HG03280 (cell line): ENCODE measurements around the gene STAT5A.
A peak's percentile ranks its signal among the peaks of the same experiment; 100 is the strongest.

ENCODE experiments used
- ATAC-seq: cut with Tn5 transposase; IDR thresholded peaks from one replicate; pipeline ENCODE4 v1.9.1; 2021; ENCODE audit warnings: mild to moderate bottlenecking, moderate library complexity; ENCODE audit not compliant: unreplicated experiment

The STAT5A gene

GRCh38 chr17:42266918-42267766 is 21.2 kb upstream of the STAT5A start:
- no peak for ATAC-seq

GRCh38 chr17:42268236-42268635 is 20.1 kb upstream of the STAT5A start:
- no peak for ATAC-seq

GRCh38 chr17:42270170-42270535 is 18.1 kb upstream of the STAT5A start:
- no peak for ATAC-seq

- ATAC-seq = no peak
These were observed 17.7 kb upstream of the STAT5A start for GRCh38 chr17:42270596-42270995.

- no peak for ATAC-seq
These were observed 17.1 kb upstream of the STAT5A start for GRCh38 chr17:42271006-42271778.

- ATAC-seq = no peak
These were observed 16.6 kb upstream of the STAT5A start for GRCh38 chr17:42271779-42272035.

- no peak for ATAC-seq
These were observed 16.0 kb upstream of the STAT5A start for GRCh38 chr17:42272162-42272907.

GRCh38 chr17:42273474-42274252 is 14.6 kb upstream of the STAT5A start:
- no peak for ATAC-seq

- ATAC-seq = no peak
These were observed 14.1 kb upstream of the STAT5A start for GRCh38 chr17:42274253-42274542.

- ATAC-seq = no peak
These were observed 13.3 kb upstream of the STAT5A start for GRCh38 chr17:42274812-42275526.

- ATAC-seq = peak; percentile 55
These were observed 12.6 kb upstream of the STAT5A start for GRCh38 chr17:42275527-42276358.

- ATAC-seq = peak; percentile 65
These were observed 12.0 kb upstream of the STAT5A start, which contains the start of gene STAT5B for GRCh38 chr17:42276359-42276608. Gene STAT5B, minus strand, starts transcription at chr17:42276391. Its CDS starts 44,264 bp downstream, at chr17:42232127.

- peak; percentile 12 for ATAC-seq
These were observed 11.5 kb upstream of the STAT5A start for GRCh38 chr17:42276609-42277341.

GRCh38 chr17:42277342-42277712 is 11.0 kb upstream of the STAT5A start:
- no peak for ATAC-seq

GRCh38 chr17:42279776-42280630 is 8.3 kb upstream of the STAT5A start:
- ATAC-seq = no peak

GRCh38 chr17:42281571-42282096 is 6.7 kb upstream of the STAT5A start:
- no peak for ATAC-seq

GRCh38 chr17:42282478-42283080 is 5.7 kb upstream of the STAT5A start:
- no peak for ATAC-seq
